ENCODE data around the gene GKN2. TPM values are rescaled to one million over a fixed set of nuclear protein-coding genes. Genes with fewer than 3 reads are reported as not detected.
"Not testable (repeated sequence)": the region's sequence is repeated elsewhere in the genome, so short reads cannot be mapped to it uniquely, and the experiment has no call there.

GKN2 gene
- total and polyA plus RNA-seq, 3 experiments from 2014 or later = not detected

DNA sequence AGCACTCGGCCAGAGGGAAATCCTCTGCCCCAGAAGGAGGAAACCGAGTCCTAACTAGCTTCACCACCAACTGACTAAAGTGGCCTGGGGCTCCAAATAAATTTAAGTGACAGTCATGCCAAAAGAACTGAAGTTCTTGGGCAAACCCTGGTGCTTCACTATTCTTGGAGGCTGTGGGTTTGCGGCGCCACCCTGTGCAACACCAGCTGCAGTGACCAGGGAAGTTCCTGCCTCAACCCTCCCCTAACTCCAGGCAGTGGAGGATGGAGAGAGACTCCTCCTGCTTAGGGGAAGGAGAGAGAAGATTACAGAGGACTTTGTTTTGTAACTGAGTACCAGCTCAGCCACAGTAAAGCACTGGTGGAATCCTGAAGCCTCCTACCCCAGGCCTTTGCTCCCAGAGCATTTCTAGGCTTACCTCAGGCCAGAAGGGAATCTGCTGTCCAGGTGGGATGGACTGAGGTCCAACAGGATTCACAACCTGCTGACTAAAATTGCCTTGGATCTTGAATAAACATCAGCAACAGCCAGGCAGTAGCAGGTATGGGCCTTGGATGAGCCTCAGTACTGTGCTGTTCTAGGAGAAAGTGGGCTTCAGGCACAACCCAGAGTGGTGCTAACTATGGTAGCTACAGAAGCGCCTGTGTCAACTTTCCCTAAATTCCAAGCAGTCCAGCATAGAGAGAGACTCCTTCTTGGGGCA is 52.0 kb downstream of the GKN2 start:
- peaks cover 0 to 8% (median 0%) of the 10 kb centered on the region in 3 donors for H3K4me1 Mint-ChIP-seq
- no peak overlapping the region for H3K27ac Mint-ChIP-seq
- no peak overlapping the region for H3K27ac ChIP-seq (ENCODE audit: low read depth, low read length)
- H3K4me3 Mint-ChIP-seq = no peak overlapping the region
- no peaks in the 10 kb centered on the region for H3K27me3 ChIP-seq (ENCODE audit: insufficient read depth, low read length, poor library complexity, severe bottlenecking)
- H3K9me3 Mint-ChIP-seq = peaks cover 6 to 20% (median 12%) of the 10 kb centered on the region in 5 donors
- H3K4me1 ChIP-seq (ENCODE audit: insufficient read depth, low read length) = no peaks in the 10 kb centered on the region
- no peak for DNase-seq
- no peaks in the 10 kb centered on the region for H3K36me3 ChIP-seq (ENCODE audit: insufficient read depth, low read length)
- H3K36me3 Mint-ChIP-seq = peaks cover 0 to 12% (median 0%) of the 10 kb centered on the region in 3 donors
- no peak overlapping the region for H3K4me3 ChIP-seq (ENCODE audit: low read length)
- ChIA-PET CTCF (interaction anchor here (1.1 kb wide), 1 partner anchor 12 kb away, joined by 3 read pairs; no protein-coding TSS in a partner anchor), POLR2A (no interaction called here)
- no peaks in the 10 kb centered on the region for H3K27me3 Mint-ChIP-seq
- H3K9me3 ChIP-seq (ENCODE audit: low read length) = peaks cover 9% of the 10 kb centered on the region

DNA sequence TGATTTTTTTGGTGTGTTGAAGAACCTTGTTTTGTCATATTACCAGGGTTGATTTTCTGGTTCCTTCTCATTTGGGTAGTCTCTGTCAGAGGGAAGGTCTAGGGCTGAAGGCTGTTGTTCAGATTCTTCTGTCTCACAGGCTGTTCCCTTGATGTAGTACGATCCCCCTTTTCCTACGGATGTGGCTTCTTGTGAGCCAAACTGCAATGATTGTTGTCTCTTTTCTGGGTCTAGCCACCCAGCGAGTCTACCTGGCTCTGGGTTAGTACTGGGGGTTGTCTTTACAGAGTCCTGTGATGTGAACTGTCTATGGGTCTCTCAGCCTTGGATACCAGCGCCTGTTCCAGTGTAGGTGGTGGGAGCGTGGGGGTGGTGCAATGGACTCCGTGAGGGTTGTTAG is 56.7 kb downstream of the GKN2 start:
- H3K27me3 ChIP-seq (ENCODE audit: insufficient read depth, low read length, poor library complexity, severe bottlenecking); H3K27me3 Mint-ChIP-seq; H3K9me3 ChIP-seq (ENCODE audit: low read length); H3K4me3 Mint-ChIP-seq; DNase-seq; H3K9me3 Mint-ChIP-seq; H3K4me1 ChIP-seq (ENCODE audit: insufficient read depth, low read length); H3K36me3 Mint-ChIP-seq; H3K27ac ChIP-seq (ENCODE audit: low read depth, low read length); H3K4me1 Mint-ChIP-seq; H3K36me3 ChIP-seq (ENCODE audit: insufficient read depth, low read length); H3K4me3 ChIP-seq (ENCODE audit: low read length); H3K27ac Mint-ChIP-seq: not testable (repeated sequence)
- ChIA-PET CTCF (interaction anchor here (0.8 to 1.9 kb wide), 3 partner anchors 12 to 144 kb away, joined by 3 to 4 read pairs (median 3); no protein-coding TSS in a partner anchor), POLR2A (interaction anchor here (1.2 kb wide), 1 partner anchor 12 kb away, joined by 3 read pairs; no protein-coding TSS in a partner anchor)

Other genes starting within 250 kb of the GKN2 start
- gene ARHGAP25, start 218.1 kb downstream of the GKN2 start, total RNA-seq = 10 to 100 TPM; 74.7 to 75.2 TPM
- gene ARHGAP25, start 218.1 kb downstream of the GKN2 start, polyA plus RNA-seq = 200 TPM
- gene BMP10, start 81.5 kb downstream of the GKN2 start, total RNA-seq = not detected
- not detected for gene BMP10, start 81.5 kb downstream of the GKN2 start, polyA plus RNA-seq
- not detected for gene GKN1, start 21.7 kb upstream of the GKN2 start, total RNA-seq
- not detected for gene GKN1, start 21.7 kb upstream of the GKN2 start, polyA plus RNA-seq
- gene ANTXR1, start 60.3 kb upstream of the GKN2 start, total RNA-seq = under 1 TPM; 0.22 to 0.27 TPM
- not detected for gene ANTXR1, start 60.3 kb upstream of the GKN2 start, polyA plus RNA-seq

All from CD8-positive, alpha-beta memory T cell (primary cell).